Measurements from ENCODE around the gene ZDHHC8.

ZDHHC8 gene

DNA sequence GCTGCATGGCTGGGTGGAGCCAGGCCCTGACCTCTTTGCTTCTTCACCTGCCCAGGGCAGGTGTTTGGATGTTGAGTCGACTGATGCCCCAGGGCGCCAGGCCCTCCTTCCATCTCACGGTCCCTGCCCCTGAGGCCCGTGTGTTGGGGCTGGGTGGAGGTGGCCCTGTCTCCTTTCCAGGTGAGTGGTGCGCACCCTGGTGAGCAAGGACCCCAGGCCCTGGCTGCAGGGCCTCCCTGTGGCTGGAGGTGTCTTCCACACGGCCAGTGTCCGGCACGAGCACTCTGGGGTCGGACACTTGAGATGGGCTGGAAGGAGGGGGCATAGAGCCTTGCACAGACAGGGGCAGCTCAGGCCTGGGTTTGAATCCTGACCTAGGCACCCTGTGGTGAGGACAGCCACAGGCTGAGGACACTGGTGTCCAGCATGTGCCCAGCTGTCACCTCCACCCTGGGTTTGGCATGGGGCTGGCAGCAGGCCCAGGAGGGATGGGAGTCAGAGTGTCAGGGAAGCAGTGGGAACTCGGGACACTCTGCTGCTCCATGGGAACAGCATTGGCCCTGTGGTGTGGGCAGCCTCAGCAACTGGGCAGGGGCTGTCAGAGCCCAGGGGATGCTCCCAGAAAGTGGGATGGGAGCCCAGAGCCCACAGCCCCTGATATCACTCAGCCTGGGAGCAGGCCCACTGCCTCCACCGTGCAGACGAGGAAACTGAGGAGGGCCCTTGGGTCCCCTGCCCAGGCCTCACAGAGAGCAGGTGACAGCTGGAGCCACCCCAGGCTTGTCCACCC lies 56.4 kb downstream of the ZDHHC8 start:
- H3K4me3 ChIP-seq (ENCODE audit: low read depth, low read length) = no peak overlapping the region
- TF ChIP-seq, protein P1, sequence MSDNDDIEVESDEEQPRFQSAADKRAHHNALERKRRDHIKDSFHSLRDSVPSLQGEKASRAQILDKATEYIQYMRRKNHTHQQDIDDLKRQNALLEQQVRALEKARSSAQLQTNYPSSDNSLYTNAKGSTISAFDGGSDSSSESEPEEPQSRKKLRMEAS (IDR thresholded peaks at IDR 0.05; ENCODE audit: low read depth, low read length) = no peak
- TF ChIP-seq, protein P2, sequence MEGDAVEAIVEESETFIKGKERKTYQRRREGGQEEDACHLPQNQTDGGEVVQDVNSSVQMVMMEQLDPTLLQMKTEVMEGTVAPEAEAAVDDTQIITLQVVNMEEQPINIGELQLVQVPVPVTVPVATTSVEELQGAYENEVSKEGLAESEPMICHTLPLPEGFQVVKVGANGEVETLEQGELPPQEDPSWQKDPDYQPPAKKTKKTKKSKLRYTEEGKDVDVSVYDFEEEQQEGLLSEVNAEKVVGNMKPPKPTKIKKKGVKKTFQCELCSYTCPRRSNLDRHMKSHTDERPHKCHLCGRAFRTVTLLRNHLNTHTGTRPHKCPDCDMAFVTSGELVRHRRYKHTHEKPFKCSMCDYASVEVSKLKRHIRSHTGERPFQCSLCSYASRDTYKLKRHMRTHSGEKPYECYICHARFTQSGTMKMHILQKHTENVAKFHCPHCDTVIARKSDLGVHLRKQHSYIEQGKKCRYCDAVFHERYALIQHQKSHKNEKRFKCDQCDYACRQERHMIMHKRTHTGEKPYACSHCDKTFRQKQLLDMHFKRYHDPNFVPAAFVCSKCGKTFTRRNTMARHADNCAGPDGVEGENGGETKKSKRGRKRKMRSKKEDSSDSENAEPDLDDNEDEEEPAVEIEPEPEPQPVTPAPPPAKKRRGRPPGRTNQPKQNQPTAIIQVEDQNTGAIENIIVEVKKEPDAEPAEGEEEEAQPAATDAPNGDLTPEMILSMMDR (IDR thresholded peaks at IDR 0.05; ENCODE audit: low read depth, low read length) = no peak
- TF ChIP-seq POLR2A (IDR thresholded peaks at IDR 0.05; ENCODE audit: extremely low read depth, insufficient read length) (no peak), MYC (IDR thresholded peaks at IDR 0.05; ENCODE audit: low read depth, low read length) (no peak)
- no peak for DNase-seq (ENCODE audit: low read depth)

DNA sequence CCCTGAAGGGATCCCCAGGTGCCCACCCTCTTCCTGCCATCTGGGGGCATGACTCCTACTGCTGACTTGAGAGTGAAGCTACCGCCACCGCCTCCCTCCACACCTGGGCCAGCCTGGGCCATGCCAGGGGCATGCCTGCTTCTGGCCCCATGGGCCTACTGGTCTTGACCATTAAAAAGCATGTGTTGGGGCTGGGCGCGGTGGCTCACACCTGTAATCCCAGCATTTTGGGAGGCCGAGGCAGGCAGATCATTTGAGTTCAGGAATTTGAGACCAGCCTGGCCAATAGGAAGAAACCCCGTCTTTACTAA lies 56.9 kb downstream of the ZDHHC8 start:
- H3K4me3 ChIP-seq (ENCODE audit: low read depth, low read length) = no peak overlapping the region
- no peak for DNase-seq (ENCODE audit: low read depth)
- no peak for TF ChIP-seq POLR2A (IDR thresholded peaks at IDR 0.05; ENCODE audit: extremely low read depth, insufficient read length)
- TF ChIP-seq, protein P1 (IDR thresholded peaks at IDR 0.05; ENCODE audit: low read depth, low read length) = no peak
- TF ChIP-seq MYC (IDR thresholded peaks at IDR 0.05; ENCODE audit: low read depth, low read length) = no peak
- TF ChIP-seq, protein P2 (IDR thresholded peaks at IDR 0.05; ENCODE audit: low read depth, low read length) = no peak

DNA sequence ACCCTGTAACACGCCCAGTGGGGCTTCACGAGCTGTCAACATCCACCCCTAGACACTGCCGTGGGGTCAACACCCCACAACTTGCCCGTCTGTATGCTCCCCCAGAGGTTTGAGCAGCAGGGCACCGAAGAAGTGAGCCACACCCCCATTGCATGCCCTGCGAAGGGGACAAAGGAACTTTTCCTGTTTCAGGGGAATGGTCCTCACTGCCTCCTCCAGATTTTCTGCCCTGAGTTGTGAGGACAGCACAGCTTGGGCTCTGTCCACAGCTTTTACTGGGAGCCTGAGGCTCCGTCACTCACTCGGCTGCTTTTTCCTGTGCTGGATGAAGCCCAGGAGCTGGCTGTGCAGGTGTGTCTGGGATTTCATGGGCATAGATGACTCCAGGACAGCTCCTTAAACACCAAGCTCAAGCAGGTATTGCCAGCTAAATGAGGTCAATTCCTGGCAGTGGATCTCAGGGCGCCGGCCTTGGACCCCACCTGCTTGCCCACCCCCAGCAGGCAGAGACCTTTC lies 59.5 kb downstream of the ZDHHC8 start:
- DNase-seq (ENCODE audit: low read depth) = no peak
- no peak for TF ChIP-seq POLR2A (IDR thresholded peaks at IDR 0.05; ENCODE audit: extremely low read depth, insufficient read length)
- TF ChIP-seq, protein P2 (IDR thresholded peaks at IDR 0.05; ENCODE audit: low read depth, low read length) = no peak
- TF ChIP-seq MYC (IDR thresholded peaks at IDR 0.05; ENCODE audit: low read depth, low read length) = no peak
- TF ChIP-seq, protein P1 (IDR thresholded peaks at IDR 0.05; ENCODE audit: low read depth, low read length) = no peak

DNA sequence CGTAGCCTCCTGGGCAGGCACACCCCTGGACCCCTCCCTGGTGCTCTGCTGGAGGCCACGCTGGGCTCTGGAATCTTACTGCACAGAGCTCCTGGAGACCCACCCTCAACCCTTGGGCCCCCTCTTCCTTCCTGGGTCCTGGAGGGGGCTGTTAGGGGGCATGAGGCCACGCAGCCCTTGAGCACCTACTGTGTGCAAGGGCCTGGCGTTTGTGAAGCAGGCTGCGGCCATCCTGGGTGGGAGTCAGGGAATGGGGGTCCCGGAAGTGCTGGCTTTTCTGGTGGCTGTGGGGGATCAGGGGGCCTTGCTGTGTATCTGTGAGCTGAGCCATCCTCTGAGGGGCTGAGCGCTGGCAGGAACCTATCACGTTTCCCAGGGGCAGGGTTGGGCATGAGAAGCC lies 60.2 kb downstream of the ZDHHC8 start:
- TF ChIP-seq MYC (IDR thresholded peaks at IDR 0.05; ENCODE audit: low read depth, low read length) (no peak), POLR2A (IDR thresholded peaks at IDR 0.05; ENCODE audit: extremely low read depth, insufficient read length) (no peak)
- TF ChIP-seq, protein P1 (IDR thresholded peaks at IDR 0.05; ENCODE audit: low read depth, low read length) = no peak
- TF ChIP-seq, protein P2 (IDR thresholded peaks at IDR 0.05; ENCODE audit: low read depth, low read length) = no peak
- no peak overlapping the region for H3K4me3 ChIP-seq (ENCODE audit: low read depth, low read length)
- DNase-seq (ENCODE audit: low read depth) = no peak

More for the DNA sequence above, 59.5 kb downstream of the ZDHHC8 start:
- H3K4me3 ChIP-seq (ENCODE audit: low read depth, low read length) = no peak overlapping the region

DNA sequence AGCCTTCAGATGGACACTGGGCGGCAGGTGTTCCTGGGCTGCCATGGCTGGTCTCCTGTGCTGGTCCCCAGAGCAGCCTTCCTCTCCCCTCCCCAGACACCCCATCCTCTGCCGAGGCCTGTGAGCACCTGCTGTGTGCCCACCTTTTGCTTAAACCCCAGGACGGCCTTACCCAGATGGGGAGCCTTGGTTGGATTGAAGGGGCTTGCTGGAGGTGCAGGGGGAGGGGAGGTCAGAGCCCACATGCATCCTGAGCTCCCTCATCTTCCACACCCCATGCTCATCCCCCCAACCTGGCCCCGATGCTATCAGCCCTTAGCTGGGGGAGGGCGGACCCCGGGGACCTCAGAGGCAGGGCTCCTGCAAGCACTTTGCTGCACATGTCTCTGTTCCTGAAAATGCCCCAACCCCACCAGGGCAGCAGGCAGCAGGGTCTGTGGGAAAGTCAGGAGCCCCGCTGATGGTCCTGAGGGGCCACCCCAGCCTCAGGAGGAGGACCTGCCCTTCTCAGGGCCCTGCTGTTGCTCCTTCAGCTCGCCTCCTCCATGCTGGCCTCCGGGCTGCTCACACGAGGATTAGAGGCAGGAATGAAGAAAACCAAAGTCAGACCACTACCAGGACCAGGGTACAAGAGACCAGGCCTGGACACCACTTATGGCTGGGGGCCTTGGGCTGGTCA lies 60.8 kb downstream of the ZDHHC8 start:
- H3K4me3 ChIP-seq (ENCODE audit: low read depth, low read length) = no peak overlapping the region
- no peak for DNase-seq (ENCODE audit: low read depth)
- TF ChIP-seq, protein P1 (IDR thresholded peaks at IDR 0.05; ENCODE audit: low read depth, low read length) = no peak
- TF ChIP-seq, protein P2 (IDR thresholded peaks at IDR 0.05; ENCODE audit: low read depth, low read length) = no peak
- TF ChIP-seq POLR2A (IDR thresholded peaks at IDR 0.05; ENCODE audit: extremely low read depth, insufficient read length) = no peak
- TF ChIP-seq MYC (IDR thresholded peaks at IDR 0.05; ENCODE audit: low read depth, low read length) = no peak
